Liver (tissue), 3 donors: ENCODE results near the gene RAB35.

Experiments
- FOXA1 ChIP-seq: IDR thresholded peaks from 2 replicates; pipeline ENCODE4 v1.6.1; 2016; ENCODE audit warnings: antibody characterized with exemption
- GABPA ChIP-seq, 2 donors: IDR thresholded peaks in 1 of 2; conservative IDR thresholded peaks in 1 of 2; 2 replicates each; pipeline ENCODE4 v1.6.1; 2016; ENCODE audit warnings: antibody characterized with exemption in 2 of 2, mild to moderate bottlenecking in 1 of 2, moderate library complexity in 1 of 2
- JUND ChIP-seq, 2 donors: IDR thresholded peaks; 2 replicates each; pipeline ENCODE4 v1.6.1; 2016; ENCODE audit warnings: antibody characterized with exemption in 2 of 2
- NR2F2 ChIP-seq: IDR thresholded peaks from 2 replicates; pipeline ENCODE4 v1.6.1; 2016; ENCODE audit warnings: antibody characterized with exemption
- RAD21 ChIP-seq, 2 donors: IDR thresholded peaks; 2 replicates each; pipeline ENCODE4 v1.6.1; 2016; ENCODE audit warnings: antibody characterized with exemption in 2 of 2, mild to moderate bottlenecking in 2 of 2
- SP1 ChIP-seq: IDR thresholded peaks from 2 replicates; pipeline ENCODE4 v1.6.1; 2018; ENCODE audit warnings: antibody characterized with exemption, mild to moderate bottlenecking
- TAF1 ChIP-seq: conservative IDR thresholded peaks from 2 replicates; pipeline ENCODE4 v1.6.1; 2016; ENCODE audit warnings: antibody characterized with exemption, mild to moderate bottlenecking
- YY1 ChIP-seq: IDR thresholded peaks from 2 replicates; pipeline ENCODE4 v1.6.1; 2016; ENCODE audit warnings: antibody characterized with exemption, mild to moderate bottlenecking
- TF ChIP-seq, protein P1 (sequence below): fragments of 150-350 bp; IDR thresholded peaks from 2 replicates; pipeline ENCODE4 v1.5.1; 2017; ENCODE audit warnings: improper control_type of control experiment, low read depth, low read length; ENCODE audit not compliant: missing input control
- TF ChIP-seq, protein P2 (sequence below): IDR thresholded peaks from 2 replicates; pipeline ENCODE4 v1.6.1; 2016; ENCODE audit warnings: antibody characterized with exemption
- TF ChIP-seq, protein P3 (sequence below): IDR thresholded peaks from 2 replicates; pipeline ENCODE4 v1.6.1; 2016; ENCODE audit warnings: antibody characterized with exemption, mild to moderate bottlenecking
- TF ChIP-seq, protein P4 (sequence below): IDR thresholded peaks from 2 replicates; pipeline ENCODE4 v1.6.1; 2016; ENCODE audit warnings: antibody characterized with exemption
- donor health status: healthy.
- donor health status: healthy.

DNA sequence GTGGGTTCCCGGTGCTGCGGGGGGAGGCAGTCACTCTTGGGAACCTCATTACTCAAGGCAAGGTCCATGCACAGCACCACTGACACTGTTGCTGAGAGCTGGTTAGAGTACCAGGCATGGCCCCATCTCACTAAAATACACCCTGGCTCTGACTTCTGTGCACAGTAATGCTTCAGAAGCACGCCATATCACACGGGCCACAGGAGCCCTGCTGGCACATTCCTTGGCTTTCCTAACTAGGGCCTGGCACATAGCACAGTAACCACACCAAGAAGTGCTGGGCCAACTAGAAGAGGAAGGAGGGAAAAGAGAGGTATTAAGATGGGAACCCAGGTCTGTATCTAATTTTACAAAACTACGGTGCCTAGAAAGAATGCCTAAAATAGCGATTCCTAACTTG is 13.5 kb upstream of the RAB35 start:
- TF ChIP-seq TAF1 (no peak), FOXA1 (no peak), RAD21 (IDR thresholded peaks at IDR 0.05) (no peak), NR2F2 (no peak), YY1 (no peak), SP1 (no peak), GABPA (IDR thresholded peaks at IDR 0.05 in 1 of 2, conservative IDR thresholded peaks at IDR 0.05 in 1 of 2) (no peak), JUND (IDR thresholded peaks at IDR 0.05) (no peak)
- TF ChIP-seq, protein P1, sequence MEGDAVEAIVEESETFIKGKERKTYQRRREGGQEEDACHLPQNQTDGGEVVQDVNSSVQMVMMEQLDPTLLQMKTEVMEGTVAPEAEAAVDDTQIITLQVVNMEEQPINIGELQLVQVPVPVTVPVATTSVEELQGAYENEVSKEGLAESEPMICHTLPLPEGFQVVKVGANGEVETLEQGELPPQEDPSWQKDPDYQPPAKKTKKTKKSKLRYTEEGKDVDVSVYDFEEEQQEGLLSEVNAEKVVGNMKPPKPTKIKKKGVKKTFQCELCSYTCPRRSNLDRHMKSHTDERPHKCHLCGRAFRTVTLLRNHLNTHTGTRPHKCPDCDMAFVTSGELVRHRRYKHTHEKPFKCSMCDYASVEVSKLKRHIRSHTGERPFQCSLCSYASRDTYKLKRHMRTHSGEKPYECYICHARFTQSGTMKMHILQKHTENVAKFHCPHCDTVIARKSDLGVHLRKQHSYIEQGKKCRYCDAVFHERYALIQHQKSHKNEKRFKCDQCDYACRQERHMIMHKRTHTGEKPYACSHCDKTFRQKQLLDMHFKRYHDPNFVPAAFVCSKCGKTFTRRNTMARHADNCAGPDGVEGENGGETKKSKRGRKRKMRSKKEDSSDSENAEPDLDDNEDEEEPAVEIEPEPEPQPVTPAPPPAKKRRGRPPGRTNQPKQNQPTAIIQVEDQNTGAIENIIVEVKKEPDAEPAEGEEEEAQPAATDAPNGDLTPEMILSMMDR = no peak
- TF ChIP-seq, protein P2, sequence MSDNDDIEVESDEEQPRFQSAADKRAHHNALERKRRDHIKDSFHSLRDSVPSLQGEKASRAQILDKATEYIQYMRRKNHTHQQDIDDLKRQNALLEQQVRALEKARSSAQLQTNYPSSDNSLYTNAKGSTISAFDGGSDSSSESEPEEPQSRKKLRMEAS = no peak
- TF ChIP-seq, protein P3, sequence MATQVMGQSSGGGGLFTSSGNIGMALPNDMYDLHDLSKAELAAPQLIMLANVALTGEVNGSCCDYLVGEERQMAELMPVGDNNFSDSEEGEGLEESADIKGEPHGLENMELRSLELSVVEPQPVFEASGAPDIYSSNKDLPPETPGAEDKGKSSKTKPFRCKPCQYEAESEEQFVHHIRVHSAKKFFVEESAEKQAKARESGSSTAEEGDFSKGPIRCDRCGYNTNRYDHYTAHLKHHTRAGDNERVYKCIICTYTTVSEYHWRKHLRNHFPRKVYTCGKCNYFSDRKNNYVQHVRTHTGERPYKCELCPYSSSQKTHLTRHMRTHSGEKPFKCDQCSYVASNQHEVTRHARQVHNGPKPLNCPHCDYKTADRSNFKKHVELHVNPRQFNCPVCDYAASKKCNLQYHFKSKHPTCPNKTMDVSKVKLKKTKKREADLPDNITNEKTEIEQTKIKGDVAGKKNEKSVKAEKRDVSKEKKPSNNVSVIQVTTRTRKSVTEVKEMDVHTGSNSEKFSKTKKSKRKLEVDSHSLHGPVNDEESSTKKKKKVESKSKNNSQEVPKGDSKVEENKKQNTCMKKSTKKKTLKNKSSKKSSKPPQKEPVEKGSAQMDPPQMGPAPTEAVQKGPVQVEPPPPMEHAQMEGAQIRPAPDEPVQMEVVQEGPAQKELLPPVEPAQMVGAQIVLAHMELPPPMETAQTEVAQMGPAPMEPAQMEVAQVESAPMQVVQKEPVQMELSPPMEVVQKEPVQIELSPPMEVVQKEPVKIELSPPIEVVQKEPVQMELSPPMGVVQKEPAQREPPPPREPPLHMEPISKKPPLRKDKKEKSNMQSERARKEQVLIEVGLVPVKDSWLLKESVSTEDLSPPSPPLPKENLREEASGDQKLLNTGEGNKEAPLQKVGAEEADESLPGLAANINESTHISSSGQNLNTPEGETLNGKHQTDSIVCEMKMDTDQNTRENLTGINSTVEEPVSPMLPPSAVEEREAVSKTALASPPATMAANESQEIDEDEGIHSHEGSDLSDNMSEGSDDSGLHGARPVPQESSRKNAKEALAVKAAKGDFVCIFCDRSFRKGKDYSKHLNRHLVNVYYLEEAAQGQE = no peak
- TF ChIP-seq, protein P4, sequence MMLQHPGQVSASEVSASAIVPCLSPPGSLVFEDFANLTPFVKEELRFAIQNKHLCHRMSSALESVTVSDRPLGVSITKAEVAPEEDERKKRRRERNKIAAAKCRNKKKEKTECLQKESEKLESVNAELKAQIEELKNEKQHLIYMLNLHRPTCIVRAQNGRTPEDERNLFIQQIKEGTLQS = no peak
